HG03565 (cell line): ENCODE results near the gene IGLON5.

Experiments used
- ATAC-seq: cut with Tn5 transposase; IDR thresholded peaks from one replicate; pipeline ENCODE4 v1.9.1; 2021; ENCODE audit warnings: mild to moderate bottlenecking, moderate library complexity; ENCODE audit not compliant: unreplicated experiment

Gene IGLON5

DNA sequence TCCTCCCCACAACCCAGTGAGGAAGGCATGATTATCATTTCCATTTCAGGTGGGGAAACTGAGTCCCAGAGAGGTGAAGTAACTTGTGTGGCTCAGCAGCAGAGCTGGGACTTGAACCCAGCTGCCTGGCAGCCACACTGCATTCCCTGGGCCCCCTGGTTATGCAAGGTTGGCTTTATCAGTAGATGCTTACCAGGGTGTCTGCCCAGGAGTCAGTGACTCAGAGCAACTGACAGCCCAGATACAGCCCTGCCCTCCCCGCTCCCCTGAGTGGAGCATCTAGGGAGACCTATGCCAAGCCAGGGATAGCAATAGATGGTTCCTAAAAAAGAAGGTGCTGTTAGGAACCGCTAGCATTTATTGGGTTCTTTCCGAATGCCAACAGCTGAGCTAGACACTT is 5.9 kb downstream of the IGLON5 start:
- no peak for ATAC-seq

DNA sequence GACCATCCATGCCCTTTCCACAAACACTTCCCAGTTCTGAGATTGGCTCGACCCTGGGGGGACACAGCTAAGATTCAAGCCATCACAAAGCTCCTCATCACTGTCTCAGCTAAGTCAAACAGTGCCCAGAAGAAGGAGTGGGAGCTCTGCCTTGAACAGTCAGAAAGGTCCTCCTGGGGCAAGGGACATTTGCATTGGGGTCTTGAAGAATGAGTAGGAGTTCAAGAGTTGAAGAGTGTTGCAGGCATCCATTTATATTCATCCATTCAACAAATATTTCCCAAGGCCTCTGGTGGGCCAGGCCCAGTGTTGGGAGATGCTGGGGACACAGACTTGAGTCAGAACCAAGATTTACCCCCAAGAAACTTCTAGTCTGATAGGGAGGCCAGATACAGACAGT is 6.5 kb downstream of the IGLON5 start:
- ATAC-seq = no peak

DNA sequence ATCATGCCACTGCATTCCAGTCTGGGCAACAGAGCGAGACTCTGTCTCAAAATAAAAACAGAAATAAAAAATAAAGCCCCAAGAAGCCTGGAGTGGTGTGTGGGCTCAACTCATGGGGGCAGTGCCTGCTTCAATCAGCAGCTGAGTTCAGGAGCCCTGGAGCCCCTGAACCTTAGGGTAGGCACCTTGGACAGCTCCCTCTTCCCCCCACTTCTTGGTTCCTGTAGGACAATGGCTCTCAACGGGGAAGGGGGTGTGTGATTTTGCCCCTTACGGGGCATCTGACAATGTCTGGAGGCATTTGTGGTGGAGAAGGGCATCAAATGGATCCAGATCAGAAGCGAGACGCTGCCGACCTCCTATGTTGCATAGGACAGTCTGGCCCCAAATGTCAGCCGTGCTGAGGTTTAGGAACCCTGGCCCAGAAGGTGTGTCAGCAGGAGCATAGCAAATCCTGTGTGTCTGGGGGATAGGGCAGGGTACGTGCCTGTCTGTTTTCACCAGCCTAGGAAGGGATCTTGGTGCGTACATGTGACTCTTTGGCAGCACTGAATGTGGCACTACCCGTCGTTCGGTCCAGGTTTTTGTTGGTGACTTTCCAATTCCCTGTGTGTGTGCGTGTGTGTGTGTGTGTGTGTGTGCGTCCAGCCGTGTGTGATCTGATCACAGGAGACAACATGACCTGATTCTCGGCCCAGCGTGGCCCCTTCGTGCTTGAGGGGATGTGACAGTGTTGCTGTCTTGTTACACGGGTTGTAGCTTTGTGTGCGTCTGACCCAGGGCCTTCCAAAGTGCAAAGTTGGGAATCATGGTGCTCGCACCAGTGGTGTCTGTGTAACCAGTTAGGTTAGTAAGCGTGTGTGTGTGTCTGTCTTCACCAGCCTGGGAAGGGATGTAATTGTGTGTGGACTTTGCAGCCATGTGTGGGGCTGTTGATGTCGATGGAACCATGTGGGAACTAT is 7.5 kb downstream of the IGLON5 start:
- ATAC-seq = no peak

DNA sequence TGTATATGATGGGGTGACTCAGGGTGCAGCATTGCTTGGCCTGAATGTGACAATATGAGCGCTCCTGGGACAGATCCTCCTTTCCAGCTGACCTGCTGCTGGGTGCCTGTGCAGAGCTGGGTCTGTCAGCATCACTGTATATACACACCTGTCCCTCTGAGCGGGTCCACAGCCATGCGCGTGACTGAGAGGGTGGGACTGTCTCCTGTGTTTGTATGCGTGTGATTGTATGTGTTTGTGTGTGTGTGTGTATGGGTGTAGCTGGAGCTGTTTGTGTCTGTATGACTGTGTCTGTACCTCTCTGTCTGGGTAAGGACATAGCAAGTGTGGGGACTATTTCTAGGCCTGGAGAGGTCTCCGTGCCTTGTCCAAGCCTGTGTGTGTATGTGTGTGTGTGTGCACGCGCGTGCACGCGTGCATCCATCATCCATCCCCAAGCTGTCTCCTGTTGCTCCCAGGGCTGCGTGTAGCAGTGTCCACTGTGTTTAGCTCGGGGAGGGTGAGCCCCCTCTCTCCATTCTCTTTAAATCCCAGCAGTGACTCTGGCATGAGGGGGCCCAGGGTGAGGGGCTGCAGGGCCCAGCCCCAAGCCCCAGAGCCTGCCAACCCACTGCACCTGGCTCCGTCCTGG is 8.3 kb downstream of the IGLON5 start:
- no peak for ATAC-seq

DNA sequence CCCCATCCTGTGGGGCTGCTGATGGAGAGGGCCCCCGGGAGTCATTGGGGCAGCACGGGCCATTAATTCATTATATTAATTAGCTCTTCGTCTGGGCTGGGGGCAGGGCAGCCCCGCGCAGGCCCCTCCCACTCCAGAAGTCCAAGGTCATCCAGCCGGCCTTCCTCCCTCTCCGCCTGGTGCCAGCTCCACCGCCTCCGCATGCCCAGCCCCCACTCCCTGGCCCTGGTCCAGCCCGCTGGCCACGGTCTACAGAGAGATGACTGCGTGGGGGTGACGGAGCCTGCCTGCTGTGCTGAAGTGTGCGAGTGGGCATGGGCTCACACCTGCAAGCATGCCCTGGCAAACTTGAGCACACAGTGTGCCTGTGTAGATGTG is 8.8 kb downstream of the IGLON5 start:
- ATAC-seq = no peak

DNA sequence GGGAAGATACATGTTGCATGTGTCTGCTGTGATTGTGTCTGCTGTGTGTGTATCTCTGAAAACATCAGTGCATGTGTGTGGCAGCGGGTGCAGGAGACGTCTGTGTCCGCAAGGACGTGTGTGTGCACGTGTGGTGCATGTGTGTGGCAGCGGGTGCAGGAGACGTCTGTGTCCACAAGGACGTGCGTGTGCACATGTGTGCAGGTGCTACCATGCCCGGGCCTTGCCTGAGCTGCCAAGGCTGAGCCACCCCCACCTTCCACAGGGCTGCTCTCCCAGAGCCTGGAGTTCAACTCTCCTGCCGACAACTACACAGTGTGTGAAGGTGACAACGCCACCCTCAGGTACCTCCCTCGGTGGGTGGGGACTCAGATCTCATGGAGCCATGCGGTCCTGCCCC is 10.4 kb downstream of the IGLON5 start:
- no peak for ATAC-seq

DNA sequence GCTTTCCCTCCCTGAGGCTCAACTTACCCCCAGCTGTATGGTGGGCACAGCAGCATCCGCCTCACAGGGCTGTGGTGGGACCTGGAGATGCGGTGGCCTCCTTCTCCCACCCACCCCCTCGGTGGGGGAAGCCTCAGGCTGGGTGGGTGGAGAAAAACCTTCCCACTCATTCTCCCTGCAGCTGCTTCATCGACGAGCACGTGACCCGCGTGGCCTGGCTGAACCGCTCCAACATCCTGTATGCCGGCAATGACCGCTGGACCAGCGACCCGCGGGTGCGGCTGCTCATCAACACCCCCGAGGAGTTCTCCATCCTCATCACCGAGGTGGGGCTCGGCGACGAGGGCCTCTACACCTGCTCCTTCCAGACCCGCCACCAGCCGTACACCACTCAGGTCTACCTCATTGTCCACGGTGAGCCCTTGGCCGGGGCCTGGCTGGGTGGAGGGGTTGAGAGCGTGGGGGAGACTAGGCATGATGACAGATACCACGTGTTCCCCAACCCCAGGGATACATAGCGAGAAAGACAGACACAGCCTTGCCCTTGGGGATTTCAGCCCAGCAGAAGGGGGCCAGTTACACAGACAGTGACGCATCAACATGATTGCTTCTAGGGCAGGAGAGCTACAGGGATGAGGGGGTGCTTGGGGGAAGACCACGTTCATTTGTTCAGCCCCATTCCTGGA is 12.2 kb downstream of the IGLON5 start:
- ATAC-seq = no peak

DNA sequence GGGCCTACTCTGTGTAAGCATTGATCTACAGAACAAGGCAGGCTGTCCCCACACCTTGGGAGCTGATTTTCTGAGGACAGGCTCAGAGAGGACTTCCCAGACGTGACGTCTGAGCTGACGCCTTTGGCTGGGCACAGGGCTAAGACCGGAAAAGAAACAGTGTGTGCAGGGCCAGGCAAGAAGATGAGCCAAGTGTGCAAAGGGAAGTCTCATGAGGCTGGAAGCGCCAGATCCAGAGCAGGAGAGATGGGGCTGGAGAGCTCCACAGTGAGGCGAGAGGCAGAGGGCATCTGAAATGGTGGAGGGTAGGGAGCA is 12.7 kb downstream of the IGLON5 start:
- ATAC-seq = no peak

DNA sequence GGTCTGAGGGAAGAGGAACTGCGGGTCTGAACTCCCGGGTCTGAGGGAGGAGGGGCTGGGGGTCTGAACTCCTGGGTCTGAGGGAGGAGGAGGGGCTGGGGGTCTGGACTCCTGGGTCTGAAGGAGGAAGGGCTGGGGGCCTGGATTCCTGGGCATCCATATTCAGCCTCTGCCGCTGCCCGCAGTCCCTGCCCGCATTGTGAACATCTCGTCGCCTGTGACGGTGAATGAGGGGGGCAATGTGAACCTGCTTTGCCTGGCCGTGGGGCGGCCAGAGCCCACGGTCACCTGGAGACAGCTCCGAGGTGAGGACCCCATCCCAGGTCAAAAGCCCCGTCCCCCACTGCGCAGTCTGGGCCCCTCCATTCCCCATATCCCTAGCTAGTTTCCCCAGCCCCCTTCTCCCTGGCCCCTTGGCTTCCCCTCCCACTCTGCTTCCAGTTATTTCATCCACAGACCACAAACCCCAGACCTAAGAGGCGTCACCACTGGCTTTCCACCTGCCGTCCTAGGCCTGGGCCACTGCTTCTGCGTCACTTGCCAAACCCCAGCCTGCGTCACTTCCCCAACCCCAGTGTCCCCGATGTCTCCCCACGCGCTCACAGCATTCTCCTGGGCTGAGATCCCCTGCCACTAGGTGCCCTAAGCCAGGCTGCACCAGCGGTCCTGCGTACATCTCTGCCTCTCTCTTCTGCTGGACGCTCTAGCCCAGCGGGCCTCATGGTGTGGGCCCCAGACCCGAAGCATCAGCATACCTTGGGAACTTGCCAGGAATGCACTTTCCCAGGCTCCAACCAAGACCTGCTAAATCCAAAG is 13.9 kb downstream of the IGLON5 start:
- no peak for ATAC-seq

DNA sequence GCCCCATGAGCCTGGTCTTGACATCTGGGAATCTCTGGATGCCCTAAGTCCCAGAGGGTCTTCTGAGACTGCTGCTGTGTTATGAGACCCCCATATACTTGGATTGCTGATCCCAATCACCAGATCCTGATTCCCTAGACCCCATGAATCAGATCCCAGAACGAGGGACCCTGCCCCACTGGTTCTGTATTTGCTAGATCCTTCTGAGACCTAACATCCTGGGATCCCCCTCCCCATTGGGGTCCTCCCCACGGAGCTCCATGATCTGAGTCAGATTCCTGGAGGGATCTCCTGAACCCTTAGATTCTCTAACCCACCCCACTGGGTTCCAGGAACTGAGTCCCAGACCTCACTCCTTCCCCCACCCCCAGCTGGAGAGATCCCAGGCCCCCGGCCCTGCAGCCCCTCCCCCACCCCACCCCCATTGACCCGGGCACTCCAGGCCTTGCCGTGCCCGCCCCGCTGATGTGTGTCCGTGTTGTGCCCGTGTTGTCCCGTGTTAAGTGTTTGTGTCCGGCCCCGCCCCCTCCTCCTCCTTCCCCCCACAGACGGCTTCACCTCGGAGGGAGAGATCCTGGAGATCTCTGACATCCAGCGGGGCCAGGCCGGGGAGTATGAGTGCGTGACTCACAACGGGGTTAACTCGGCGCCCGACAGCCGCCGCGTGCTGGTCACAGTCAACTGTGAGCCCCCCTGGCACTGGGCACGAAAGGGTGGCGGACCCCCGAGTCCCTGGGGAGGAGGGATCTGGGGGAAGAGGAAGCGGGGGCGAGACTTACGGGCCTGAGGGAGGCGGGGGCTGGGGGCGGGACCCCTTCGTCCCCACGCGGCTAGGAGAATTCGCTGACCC is 15.0 kb downstream of the IGLON5 start:
- ATAC-seq = no peak

DNA sequence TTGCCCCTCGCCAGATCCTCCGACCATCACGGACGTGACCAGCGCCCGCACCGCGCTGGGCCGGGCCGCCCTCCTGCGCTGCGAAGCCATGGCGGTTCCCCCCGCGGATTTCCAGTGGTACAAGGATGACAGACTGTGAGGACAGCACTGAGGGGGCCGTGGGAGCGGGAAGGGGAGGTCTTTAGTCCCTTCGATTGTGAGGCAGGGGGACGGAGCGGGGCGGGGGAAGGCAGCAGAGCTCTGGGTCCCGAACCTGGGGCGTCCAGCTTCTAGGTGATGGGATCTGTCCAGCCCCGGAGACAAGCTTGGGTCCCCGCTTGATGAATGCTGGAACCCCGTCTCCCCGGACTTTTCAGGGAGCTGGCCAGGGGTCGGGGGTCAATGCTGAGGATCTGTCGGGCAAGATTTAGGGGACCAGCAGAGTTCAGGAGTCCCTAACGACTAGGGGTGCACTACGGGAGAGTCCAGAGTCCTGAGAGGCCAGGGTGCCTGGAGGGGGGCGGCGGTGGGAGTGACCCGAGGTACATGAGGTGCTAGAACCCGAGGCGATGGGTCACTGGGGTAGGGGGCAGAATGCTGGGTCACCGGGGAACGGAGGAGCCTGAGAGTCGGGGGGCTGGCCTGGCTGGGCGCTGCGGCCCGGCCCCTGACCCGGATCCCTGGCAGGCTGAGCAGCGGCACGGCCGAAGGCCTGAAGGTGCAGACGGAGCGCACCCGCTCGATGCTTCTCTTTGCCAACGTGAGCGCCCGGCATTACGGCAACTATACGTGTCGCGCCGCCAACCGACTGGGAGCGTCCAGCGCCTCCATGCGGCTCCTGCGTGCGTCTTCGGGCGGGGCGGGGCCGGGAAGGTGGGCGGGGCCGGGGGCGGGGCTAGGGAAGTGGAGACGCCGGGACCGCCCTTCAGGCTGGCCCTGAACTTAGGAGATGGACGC is 15.9 kb downstream of the IGLON5 start:
- no peak for ATAC-seq

DNA sequence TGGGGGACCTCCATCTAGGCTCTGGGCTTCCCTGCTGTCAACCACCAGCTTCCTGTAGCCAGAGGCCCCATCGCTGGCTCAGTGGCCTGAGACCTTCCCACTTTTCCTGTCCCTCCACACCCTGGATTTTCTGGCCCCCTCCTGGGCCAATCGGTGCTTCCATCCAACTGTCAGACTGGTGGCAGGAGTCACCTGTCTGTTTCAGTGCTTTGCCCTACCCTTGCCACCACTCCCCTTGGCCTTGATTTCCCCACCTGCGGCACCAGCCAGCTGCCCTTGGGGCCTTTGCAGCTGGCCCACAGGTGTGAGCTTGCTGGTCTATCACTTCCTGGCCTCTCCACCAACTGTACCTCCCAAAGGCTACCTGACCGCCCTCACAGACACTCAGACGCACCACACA is 18.0 kb downstream of the IGLON5 start:
- no peak for ATAC-seq

DNA sequence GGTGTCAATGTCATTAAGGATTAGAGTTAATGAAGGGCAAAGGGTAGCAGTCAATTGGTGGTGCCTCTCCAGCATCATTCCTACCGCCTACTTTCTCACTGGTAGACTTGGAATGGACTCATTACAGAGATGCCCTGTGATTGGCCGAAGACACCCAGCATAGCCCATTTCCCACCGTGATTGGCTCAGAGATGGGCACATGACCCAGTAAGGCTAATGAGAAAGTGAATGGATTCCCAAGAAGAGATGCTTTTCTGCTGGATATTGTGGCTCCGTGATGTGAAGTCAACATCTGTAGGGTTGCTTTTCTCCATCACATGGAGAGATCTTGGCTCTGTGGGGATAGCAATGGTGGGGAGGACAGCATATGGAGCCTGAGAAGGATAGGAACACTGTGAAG is 18.9 kb downstream of the IGLON5 start:
- no peak for ATAC-seq

DNA sequence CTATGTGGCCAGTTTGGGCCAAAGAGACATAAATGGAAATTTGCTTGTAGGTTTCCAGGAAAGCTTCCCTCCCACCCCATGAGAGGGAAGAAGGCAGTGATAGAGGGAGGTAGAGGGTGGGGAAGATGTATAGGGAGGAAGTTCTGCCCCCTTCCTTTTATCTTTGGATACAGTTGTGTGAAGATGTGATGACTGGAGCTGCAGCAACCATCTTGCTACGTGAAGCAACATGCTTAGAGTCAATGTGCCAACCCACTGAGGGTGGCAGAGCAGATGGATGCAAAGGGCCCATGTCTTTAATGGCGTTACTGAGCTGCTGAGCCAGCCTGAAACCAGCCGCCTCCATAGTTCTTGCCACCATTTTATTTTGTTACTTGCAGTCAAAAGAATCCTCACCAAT is 19.7 kb downstream of the IGLON5 start:
- no peak for ATAC-seq

DNA sequence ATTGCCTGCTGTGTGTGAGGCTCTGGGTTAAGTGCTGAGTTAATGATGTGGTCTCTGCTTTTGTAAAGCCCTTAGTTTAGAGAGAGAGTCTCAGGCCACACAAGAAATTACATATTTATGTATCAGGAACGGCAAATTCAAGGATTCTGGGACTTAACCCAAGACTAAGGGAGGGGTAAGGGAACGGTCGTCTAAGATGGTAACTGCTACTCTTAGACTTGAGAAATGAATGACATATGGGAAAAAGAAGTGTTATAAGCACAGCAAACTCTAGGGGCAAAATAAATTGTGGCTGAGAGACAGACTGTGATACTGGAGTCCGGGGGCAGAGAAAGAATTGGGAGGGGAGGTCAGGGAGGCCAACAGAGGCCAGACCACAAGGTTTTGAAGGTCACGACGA is 20.3 kb downstream of the IGLON5 start:
- ATAC-seq = no peak

DNA sequence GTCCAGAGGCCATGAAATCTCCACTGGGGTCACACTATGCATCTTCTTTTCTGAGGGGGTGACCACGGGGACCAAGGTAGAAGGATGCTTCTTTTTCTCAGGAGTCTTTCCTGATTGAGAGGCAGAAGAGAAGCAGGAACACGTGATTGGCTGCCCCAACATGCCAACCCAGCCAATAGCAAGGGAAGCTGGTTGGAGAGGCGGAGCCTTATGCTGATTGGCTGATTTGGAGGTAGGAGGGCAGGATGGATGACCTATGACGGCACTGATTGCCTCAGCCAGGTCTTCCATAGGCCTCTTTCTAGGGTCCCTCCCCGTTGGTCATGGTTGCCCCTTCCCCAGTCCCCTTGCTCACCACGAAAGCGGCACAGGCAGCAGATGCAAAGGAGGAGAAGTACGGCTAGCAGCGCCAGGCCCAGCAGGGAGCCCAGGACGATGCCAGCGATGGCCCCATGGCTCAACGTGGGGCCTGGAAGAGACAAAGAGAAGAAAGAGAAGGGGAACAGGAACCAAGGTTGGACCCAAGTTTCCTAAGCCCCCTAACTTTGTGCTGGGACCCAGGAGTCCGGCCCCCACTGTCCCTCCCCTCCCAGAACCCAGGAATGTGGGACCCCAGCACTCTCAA is 22.5 kb downstream of the IGLON5 start:
- ATAC-seq = no peak

DNA sequence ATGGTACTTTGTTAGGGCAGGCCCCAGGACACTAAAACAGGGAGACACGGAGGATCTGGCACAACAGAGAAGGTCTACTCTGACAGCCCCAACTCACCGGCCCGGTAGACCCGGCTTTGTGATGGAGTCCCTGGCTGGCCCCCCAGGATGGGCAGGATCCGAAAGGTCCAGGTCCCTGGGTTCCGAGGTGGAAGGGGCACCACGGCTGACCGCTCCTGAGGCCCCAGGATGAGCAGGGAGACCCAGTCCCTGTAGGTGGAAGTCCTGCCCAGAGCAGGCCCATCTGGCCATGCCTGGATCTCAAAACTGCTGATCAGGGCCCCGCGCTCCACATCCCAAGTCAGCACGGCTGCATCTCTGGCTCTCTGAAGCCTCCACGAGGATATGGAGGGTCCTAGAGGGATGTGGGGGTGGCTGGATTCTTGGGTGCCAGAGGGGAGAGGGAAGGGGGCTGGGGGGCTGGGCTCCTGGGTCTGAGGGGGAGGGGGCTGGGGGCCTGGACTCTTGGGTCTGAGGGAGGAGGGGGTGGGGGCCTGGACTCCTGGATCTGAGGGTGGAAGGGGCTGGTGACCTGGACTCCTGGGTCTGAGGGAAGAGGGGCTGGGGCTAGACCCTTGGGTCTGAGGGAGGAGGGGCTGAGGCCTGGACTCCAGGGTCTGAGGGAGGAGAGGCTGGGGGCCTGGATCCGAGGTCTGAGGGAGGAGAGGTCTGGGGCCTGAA is 25.9 kb downstream of the IGLON5 start:
- ATAC-seq = no peak
